ENCODE measurements around the gene PRF1.
"Not testable (repeated sequence)": the region's sequence is repeated elsewhere in the genome, so short reads cannot be mapped to it uniquely, and the experiment has no call there.

PRF1 gene

GRCh38 chr10:70602665-70603448, at the start of gene PRF1:
TSS of gene PRF1 (minus strand) at chr10:70602741. CDS start at chr10:70600902, 1,839 bp downstream.
- peak; percentile 44 for DNase-seq (ENCODE audit: low read depth, low spot score)

DNA sequence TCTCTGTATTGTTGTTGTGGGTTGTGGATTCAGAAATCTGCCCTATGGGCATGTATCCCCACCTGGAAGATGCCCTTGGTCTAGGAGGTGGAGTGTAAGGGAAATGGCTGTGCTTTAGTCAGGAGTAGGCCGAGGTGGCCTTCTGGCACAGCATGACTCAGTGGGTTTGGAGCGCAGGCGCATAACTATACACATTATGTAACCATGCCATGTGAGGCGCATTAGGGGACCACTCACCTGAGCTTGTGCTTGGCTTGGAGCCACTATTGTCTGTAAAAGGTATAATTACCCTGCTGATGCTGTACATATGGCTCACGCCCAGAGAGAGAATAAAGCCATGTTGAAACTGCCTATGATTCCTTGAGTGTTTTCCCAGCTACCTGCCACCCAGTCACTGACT, 49.1 kb upstream of the PRF1 start:
- no peak for DNase-seq (ENCODE audit: low read depth, low spot score)

GRCh38 chr10:70650718-70651117, 48.2 kb upstream of the PRF1 start:
- DNase-seq (ENCODE audit: low read depth, low spot score) = no peak

DNA sequence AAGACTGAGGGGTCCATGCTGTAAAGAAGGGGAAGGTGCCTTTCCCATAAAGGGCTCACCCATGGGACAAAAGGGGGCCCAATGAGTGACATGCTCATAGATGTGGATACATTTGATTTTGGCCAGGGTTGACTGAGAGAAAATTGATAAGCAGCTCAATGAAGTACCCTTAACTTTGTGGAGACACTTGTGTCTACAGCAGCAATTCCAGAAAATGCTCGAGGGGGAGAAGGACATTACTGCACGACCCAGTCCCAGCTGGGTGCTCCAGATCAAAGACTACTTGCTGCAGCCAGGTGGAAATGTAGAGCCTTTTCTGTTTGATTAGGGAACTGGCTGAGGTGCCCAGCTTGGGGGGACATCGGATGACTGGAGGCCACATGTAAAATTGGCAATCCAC, 47.6 kb upstream of the PRF1 start:
- DNase-seq (ENCODE audit: low read depth, low spot score) = no peak

DNA sequence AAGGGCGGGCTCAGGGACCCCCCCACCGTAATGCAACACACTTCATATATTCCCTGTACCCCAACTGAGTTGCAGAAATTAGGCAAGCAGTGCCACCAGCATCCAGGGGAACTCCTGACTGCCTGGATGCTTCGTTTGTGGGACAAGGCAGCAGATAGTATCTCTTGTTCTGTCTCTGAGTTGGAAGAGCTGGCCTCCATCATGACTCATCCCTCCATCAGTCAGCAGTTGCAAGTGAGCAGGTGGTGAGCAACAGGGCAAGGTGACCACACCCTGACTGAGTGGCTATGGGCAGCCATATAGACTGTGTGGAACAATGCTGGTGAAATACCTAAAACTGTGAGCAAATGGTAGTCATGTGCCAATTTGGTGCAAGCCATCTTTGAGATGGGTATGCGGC, 47.0 kb upstream of the PRF1 start:
- no peak for DNase-seq (ENCODE audit: low read depth, low spot score)

- DNase-seq (ENCODE audit: low read depth, low spot score) = no peak
Measured at GRCh38 chr10:70648427-70648826, 45.9 kb upstream of the PRF1 start.

- DNase-seq (ENCODE audit: low read depth, low spot score) = no peak
Measured at GRCh38 chr10:70647086-70647485, 44.5 kb upstream of the PRF1 start.

DNA sequence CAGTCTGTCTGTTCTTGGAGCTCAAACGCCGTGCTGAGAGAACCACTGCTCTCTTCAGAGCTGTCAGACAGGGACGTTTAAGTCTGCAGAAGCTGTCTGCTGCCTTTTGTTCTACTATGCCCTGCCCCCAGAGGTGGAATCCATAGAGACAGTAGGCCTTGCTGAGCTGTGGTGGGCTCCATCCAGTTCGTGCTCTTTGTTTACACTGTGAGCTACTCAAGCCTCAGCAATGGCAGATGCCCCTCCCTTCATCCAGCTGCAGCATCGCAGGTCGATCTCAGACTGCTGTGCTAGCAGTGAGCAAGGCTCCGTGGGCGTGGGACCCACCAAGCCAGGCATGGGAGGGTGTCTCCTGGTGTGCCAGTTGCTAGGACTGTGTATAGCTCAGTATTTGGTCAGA, 42.4 kb upstream of the PRF1 start:
- not testable (repeated sequence) for DNase-seq (ENCODE audit: low read depth, low spot score)

DNA sequence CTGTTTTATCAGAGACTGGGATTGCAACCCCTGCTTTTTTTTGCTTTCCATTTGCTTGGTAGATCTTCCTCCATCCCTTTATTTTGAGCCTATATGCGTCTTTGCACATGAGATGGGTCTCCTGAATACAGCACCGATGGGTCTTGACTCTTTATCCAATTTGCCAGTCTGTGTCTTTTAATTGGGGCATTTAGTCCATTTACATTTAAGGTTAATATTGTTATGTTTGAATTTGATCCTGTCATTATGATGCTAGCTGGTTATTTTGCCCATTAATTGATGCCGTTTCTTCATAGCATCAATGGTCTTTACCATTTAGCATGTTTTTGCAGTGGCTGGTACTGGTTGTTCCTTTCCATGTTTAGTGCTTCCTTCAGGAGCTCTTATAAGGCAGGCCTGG, 40.7 kb upstream of the PRF1 start:
- not testable (repeated sequence) for DNase-seq (ENCODE audit: low read depth, low spot score)

- not testable (repeated sequence) for DNase-seq (ENCODE audit: low read depth, low spot score)
Measured at GRCh38 chr10:70639640-70640383, 37.3 kb upstream of the PRF1 start.

DNA sequence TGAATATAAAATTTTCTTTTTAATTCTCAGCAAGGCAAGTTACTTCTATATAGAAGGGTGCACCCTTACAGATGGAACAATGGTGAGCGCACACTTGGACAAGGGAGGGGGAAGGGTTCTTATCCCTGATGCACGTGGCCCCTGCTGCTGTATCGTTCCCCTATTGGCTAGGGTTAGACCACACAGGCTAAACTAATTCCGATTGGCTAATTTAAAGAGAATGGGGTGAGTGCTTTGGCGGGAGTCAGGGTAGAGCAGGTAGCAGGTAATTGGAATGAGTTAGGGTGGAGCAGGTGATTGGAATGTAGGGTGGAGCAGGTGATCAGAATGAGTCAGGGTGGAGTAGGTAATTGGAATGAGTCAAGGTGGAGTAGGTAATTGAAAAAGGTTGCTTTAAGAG, 32.0 kb upstream of the PRF1 start:
- DNase-seq (ENCODE audit: low read depth, low spot score) = not testable (repeated sequence)

DNA sequence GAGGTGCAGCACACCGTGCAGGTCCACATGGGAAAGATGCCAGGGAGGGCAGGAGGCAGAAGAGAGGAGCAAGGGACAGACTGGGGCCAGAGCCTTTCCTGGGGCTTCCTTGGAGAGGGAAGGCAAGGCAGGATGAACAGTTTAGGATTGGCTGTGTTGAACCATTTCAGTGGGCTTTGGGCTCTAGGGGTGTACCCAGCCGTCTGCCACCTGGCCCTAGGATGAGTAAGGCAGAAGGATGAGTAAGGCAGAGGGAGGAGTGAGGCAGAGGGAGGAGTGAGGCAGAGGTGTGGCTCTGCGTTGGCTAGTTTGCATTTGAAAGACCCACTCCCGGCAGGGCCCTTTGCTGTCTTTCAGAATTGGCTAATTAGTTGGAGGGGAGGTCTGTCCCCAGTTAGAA, 31.5 kb upstream of the PRF1 start:
- no peak for DNase-seq (ENCODE audit: low read depth, low spot score)

- not testable (repeated sequence) for DNase-seq (ENCODE audit: low read depth, low spot score)
Measured at GRCh38 chr10:70631735-70632134, 29.2 kb upstream of the PRF1 start.

DNA sequence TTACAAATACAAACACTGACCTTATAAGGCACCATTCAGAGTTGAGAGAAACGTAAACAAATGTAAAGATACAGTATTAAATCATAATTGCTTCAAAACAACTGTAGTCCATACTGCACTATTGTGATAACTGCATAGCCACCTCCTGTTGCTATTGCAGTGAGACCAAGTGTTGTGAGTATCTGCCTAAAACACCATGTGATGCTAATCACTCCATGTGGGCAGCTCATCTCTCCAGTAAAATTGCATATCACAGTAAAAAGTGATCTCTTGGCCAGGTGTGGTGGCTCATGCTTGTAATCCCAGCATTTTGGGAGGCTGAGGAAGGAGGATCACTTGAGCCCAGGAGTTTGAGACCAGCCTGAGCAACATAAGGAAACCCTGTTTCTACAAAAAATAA, 26.8 kb upstream of the PRF1 start:
- DNase-seq (ENCODE audit: low read depth, low spot score) = no peak

GRCh38 chr10:70626056-70626455, 23.5 kb upstream of the PRF1 start:
- DNase-seq (ENCODE audit: low read depth, low spot score) = no peak

DNA sequence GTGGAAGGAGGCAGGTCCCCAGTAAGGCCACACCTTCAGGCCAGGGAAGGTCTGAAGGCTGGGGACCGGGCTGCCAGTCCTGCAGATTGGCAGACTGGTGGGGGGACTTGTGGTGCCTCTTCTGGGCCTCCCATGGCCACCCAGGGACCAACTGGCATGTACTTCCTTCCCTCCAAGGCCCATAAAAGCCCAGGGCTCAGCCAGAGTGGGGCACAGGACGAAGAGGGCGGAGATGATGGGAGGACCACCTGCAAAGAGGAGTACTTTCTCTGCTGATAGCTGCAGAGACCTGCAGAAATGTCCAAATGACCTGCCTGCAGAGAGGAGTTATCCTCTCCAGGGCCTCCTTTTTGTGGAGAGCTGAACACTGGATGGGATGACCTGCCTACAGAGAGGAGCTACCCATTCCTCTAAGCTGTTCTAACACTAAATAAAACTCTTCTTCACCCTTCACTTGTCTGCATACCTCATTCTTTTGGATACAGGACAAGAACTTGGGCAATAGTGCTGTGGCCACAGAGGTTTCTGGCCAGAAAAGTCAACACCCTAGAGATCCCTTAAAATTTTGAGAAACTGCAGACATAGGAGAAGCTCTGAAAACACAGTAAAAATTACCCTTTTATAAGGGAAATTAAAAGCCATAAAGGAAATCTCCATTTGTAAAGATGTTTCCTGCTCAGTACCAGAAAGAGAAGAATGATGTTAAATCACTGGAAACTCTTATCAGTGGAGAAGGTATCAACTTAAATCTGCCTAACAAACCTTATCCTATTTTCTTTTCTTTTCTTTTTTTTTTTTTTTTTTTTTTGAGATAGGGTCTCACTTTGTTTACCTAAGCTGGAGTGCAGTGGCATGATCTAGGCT, 20.7 kb upstream of the PRF1 start:
- no peak for DNase-seq (ENCODE audit: low read depth, low spot score)

- DNase-seq (ENCODE audit: low read depth, low spot score) = no peak
Measured at GRCh38 chr10:70622541-70622940, 20.0 kb upstream of the PRF1 start.

DNA sequence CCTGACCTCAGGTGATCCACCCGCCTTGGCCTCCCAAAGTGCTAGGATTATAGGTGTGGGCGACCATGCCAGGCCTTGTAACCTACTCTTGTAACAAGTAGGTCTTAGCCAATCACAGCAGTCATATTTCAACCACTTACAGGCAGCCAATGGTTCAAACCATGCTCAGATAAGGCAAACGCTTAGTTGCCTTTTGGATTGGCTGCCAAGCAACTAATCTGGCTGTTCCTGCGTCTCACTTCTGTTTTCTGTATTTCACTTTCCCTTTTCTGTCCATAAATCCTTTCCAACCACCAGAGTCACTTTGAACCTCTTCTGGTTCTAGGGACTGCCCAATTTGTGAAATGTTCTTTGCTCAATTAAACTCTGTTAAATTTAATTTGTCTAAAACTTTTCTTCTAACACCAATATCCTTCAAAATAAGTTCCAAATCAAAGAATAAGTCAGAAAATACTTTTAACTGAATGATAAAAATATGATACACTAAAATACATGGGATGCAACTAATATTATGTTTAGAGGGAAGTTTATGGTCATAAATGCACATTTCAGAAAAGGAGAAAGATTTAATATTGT, 19.1 kb upstream of the PRF1 start:
- DNase-seq (ENCODE audit: low read depth, low spot score) = no peak

- DNase-seq (ENCODE audit: low read depth, low spot score) = no peak
Measured at GRCh38 chr10:70620020-70620289, 17.4 kb upstream of the PRF1 start.

DNA sequence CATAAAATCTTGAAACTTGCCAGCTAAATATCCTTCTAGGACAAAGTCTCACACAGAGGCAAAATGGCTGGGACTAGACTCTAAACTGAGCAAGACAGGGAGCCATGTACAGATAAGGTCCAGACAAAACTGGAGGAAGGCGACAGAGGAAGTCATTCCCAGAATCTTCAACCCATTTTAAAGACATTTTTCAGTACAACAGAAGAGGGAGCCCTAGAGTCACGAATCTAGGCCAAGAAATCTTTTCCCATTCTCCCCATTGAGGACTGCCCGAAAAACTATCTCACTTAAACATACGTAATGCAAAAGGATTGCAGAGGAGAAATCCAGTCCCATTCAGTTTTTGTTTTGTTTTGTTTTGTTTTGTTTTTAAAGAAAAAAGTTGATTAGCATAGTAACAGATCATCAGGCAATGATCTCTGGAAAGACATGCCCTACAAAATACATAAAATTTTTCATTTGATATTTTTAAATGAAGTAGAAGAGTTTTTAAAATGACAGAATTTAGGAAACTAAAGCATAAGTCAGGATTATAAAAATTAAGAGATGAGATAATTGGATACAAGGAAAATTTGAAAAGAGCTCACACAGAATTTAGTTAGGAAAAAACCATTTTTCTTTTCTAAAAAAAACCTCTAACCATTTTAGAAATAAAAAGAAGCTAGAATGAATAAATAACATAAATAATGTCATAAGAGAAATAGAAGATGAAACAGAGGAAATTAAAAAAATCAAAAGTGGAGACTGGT, 16.9 kb upstream of the PRF1 start:
- DNase-seq (ENCODE audit: low read depth, low spot score) = no peak

DNA sequence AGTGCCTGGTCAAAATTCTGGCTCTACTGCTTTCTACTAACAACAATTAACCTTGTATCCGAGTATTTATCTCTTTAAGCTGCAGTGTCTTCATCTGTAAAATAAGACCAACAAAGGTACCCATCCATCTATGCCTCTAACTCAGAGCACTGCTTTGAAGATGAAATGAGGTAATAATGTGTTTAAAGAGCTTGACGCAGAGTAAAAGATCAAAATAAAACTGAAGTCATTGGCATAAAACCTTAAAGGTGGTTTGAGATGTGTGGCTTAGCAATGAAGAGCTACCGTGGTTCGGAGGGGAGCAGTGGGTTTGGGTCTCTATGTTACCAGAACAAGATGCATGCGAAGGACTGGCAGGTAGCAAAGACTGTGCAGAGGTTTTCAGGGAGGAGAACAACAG, 16.1 kb upstream of the PRF1 start:
- DNase-seq (ENCODE audit: low read depth, low spot score) = no peak

Measured in activated naive CD8-positive, alpha-beta T cell treated with anti-CD3 and anti-CD28 coated beads, Interleukin-2, amount 50 U/mL, for 16 hours (primary cell).